ENCODE measurements around the gene DRC7. TPM values are rescaled to one million over a fixed set of nuclear protein-coding genes. Genes with fewer than 3 reads are reported as not detected.

The DRC7 gene
- total RNA-seq, 1 experiment from 2014 or later, result not detected

DNA sequence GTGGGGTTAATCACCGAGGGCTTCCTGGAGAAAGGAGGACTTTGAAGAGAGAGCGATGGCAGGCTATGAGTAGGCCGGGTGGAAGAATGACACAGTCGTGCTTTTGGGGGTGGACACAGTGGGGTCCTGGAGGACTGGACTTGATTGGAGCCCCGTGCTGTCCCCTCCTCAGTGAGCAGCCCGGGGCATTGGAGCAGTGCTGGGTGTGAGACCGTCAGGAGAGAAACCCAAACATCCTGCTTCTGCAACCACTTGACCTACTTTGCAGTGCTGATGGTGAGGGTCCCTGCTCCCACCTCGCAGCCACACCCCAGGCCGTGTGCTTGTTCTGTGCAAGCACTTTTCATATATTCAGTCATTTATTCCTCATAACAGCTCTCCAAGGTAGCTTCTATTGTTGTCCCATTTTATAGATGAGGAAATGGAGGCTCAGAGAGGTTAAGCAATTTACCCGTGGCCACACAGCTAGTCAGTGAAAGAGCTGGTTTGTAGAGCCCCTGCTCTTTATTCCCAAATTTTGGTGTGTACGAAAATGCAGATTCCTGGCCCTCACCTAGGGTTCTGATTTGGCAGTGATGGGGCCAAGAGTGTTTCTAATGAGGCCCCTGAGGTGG lies 38.2 kb upstream of the DRC7 start:
- Mint-ChIP-seq H3K27me3 (ENCODE audit: insufficient read depth, unreplicated experiment) (no peaks in the 10 kb centered on the region), H3K27ac (ENCODE audit: low read depth, unreplicated experiment) (no peak overlapping the region), H3K4me1 (ENCODE audit: insufficient read depth, unreplicated experiment) (peaks cover 6% of the 10 kb centered on the region), H3K4me3 (ENCODE audit: unreplicated experiment) (no peak overlapping the region), H3K9me3 (ENCODE audit: unreplicated experiment) (no peaks in the 10 kb centered on the region), H3K36me3 (ENCODE audit: insufficient read depth, unreplicated experiment) (no peaks in the 10 kb centered on the region)
- BruUV-seq (replicated peaks), result no TSS peak
- intact Hi-C loops (cut with micrococcal nuclease), result no loop called here
- CTCF ChIA-PET, result no interaction called here
- POLR2A ChIA-PET, result no interaction called here
- DNase-seq (ENCODE audit: unreplicated experiment), result no peak
- TF ChIP-seq, protein P1, sequence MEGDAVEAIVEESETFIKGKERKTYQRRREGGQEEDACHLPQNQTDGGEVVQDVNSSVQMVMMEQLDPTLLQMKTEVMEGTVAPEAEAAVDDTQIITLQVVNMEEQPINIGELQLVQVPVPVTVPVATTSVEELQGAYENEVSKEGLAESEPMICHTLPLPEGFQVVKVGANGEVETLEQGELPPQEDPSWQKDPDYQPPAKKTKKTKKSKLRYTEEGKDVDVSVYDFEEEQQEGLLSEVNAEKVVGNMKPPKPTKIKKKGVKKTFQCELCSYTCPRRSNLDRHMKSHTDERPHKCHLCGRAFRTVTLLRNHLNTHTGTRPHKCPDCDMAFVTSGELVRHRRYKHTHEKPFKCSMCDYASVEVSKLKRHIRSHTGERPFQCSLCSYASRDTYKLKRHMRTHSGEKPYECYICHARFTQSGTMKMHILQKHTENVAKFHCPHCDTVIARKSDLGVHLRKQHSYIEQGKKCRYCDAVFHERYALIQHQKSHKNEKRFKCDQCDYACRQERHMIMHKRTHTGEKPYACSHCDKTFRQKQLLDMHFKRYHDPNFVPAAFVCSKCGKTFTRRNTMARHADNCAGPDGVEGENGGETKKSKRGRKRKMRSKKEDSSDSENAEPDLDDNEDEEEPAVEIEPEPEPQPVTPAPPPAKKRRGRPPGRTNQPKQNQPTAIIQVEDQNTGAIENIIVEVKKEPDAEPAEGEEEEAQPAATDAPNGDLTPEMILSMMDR (IDR thresholded peaks at IDR 0.05; ENCODE audit: unreplicated experiment), result no peak

DNA sequence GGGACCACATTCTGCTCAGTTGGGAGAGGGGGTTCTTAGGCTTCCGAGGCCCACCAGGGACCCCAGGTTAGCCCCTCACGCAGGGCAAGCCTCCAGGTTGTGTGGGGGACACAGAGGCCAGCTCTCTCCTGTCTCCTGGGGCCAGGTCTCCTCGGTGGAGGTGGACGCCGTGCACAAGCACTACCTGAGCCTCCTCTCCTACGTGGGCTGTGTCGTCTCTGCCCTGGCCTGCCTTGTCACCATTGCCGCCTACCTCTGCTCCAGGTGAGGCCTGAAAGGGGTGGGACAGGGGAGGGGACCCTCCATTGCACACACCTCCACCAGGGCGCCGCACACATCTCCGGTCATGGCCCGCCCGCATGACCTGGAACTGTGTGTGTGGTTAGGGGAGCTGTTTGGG lies 37.4 kb upstream of the DRC7 start:
- TF ChIP-seq, protein P1 (IDR thresholded peaks at IDR 0.05; ENCODE audit: unreplicated experiment), result no peak
- ChIA-PET CTCF (interaction anchor here (2.0 kb wide), 1 partner anchor 8 kb away, joined by 9 read pairs; no protein-coding TSS in a partner anchor), POLR2A (no interaction called here)
- Mint-ChIP-seq H3K4me1 (ENCODE audit: insufficient read depth, unreplicated experiment) (peaks cover 6% of the 10 kb centered on the region), H3K9me3 (ENCODE audit: unreplicated experiment) (no peaks in the 10 kb centered on the region), H3K36me3 (ENCODE audit: insufficient read depth, unreplicated experiment) (no peaks in the 10 kb centered on the region), H3K27ac (ENCODE audit: low read depth, unreplicated experiment) (no peak overlapping the region), H3K27me3 (ENCODE audit: insufficient read depth, unreplicated experiment) (no peaks in the 10 kb centered on the region), H3K4me3 (ENCODE audit: unreplicated experiment) (no peak overlapping the region)
- BruUV-seq (replicated peaks), result no TSS peak
- no peak for DNase-seq (ENCODE audit: unreplicated experiment)
- intact Hi-C loops (cut with micrococcal nuclease), result no loop called here

DNA sequence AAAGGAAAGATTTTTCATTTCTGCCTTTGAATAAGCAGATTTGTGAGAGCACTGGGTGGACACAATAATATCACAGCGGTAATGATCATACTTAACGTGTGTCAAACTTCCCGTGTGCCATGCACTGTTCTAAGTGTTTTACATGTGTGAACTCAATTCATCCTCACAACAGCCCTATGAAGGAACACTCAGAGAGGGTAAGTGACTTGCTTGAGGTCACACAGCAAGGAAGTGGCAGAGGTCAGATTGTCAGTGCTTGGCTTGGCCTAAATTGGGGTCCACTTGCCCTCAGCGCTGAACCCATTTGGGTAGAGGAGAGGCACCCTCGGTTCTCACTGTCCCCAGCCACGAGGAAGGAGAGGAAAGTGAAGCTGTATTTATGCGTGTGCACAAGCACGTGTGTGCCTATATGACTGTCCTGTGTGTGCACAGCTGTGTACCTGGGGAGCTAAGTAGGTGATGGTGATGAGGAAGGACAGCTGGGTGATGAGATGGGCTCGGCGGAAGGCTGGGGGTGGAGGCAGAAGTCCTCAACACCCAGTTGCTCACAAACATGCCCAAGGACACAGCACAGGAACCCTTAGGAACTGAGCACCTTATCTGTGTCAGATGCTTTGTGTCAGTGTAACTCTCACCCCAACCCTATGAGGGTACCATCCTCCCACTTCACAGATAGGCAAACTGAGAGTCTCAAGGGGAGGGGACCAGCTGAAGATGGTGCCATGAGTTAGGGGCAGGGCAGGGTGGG lies 36.3 kb upstream of the DRC7 start:
- no TSS peak for BruUV-seq (replicated peaks)
- Mint-ChIP-seq H3K4me3 (ENCODE audit: unreplicated experiment) (no peak overlapping the region), H3K27me3 (ENCODE audit: insufficient read depth, unreplicated experiment) (no peaks in the 10 kb centered on the region), H3K27ac (ENCODE audit: low read depth, unreplicated experiment) (no peak overlapping the region), H3K4me1 (ENCODE audit: insufficient read depth, unreplicated experiment) (peaks cover 6% of the 10 kb centered on the region), H3K9me3 (ENCODE audit: unreplicated experiment) (no peaks in the 10 kb centered on the region), H3K36me3 (ENCODE audit: insufficient read depth, unreplicated experiment) (no peaks in the 10 kb centered on the region)
- intact Hi-C loops (cut with micrococcal nuclease), result no loop called here
- DNase-seq (ENCODE audit: unreplicated experiment), result no peak
- POLR2A ChIA-PET, result no interaction called here
- TF ChIP-seq, protein P1 (IDR thresholded peaks at IDR 0.05; ENCODE audit: unreplicated experiment), result no peak
- CTCF ChIA-PET, result interaction anchor here (2.0 kb wide), 1 partner anchor 9 kb away, joined by 9 read pairs; no protein-coding TSS in a partner anchor

DNA sequence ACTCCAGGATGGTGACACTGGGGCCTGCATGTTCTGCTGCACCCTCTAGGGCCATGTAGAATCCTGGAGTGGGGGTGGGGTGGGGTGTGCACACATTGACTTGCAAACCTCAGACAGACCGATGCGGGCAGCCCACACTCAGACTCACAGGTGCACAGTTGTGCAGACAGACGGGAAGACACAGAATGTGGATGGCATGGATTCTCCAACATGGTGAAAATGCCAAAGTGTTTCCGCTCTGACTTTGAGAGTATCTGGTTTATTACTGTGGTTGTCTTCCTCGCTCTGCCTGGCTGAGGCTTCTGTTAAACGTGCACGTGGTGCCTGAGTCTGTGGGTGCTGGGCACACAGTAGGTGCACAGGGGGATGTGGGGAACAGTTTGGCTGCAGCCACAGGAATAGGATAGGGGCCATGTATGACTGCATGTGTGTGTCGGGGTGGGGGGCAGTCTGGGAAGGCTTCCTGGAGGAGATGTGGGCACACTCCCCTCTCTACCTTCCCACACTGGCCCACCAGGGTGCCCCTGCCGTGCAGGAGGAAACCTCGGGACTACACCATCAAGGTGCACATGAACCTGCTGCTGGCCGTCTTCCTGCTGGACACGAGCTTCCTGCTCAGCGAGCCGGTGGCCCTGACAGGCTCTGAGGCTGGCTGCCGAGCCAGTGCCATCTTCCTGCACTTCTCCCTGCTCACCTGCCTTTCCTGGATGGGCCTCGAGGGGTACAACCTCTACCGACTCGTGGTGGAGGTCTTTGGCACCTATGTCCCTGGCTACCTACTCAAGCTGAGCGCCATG lies 35.5 kb upstream of the DRC7 start:
- BruUV-seq (replicated peaks), result no TSS peak
- no peaks in the 10 kb centered on the region for H3K27me3 Mint-ChIP-seq (ENCODE audit: insufficient read depth, unreplicated experiment)
- H3K4me1 Mint-ChIP-seq (ENCODE audit: insufficient read depth, unreplicated experiment), result peaks cover 6% of the 10 kb centered on the region
- no peak overlapping the region for H3K4me3 Mint-ChIP-seq (ENCODE audit: unreplicated experiment)
- H3K9me3 Mint-ChIP-seq (ENCODE audit: unreplicated experiment), result no peaks in the 10 kb centered on the region
- ChIA-PET CTCF (interaction anchor here (1.5 to 2.0 kb wide), 2 partner anchors 10 kb away, joined by 4 to 9 read pairs; no protein-coding TSS in a partner anchor), POLR2A (no interaction called here)
- intact Hi-C loops (cut with micrococcal nuclease), result no loop called here
- no peaks in the 10 kb centered on the region for H3K36me3 Mint-ChIP-seq (ENCODE audit: insufficient read depth, unreplicated experiment)
- H3K27ac Mint-ChIP-seq (ENCODE audit: low read depth, unreplicated experiment), result no peak overlapping the region
- DNase-seq (ENCODE audit: unreplicated experiment), result no peak
- TF ChIP-seq, protein P1 (IDR thresholded peaks at IDR 0.05; ENCODE audit: unreplicated experiment), result no peak

Data from MCF 10A (cell line).